ENCODE results near the gene SYNPO2. TPM values are rescaled to one million over a fixed set of nuclear protein-coding genes. Genes with fewer than 3 reads are reported as not detected.
"Not testable (repeated sequence)": the region's sequence is repeated elsewhere in the genome, so short reads cannot be mapped to it uniquely, and the experiment has no call there.

SYNPO2 gene
- polyA plus RNA-seq, 1 donor (not counting 4 experiments of a cell fraction or from before 2014, with no cell fraction given) = 0.34 TPM

- no peak for FAIRE-seq
- H3K27ac ChIP-seq (ENCODE audit: control insufficient read depth, insufficient read depth, low read length) = no peak overlapping the region
- no peak for TF ChIP-seq CTCF (optimal IDR thresholded peaks at IDR 0.05 in 1 of 3, IDR thresholded peaks at IDR 0.05 in 1 of 3, conservative IDR thresholded peaks at IDR 0.05 in 1 of 3; ENCODE audit: extremely low read depth in 1 of 3, insufficient read depth in 2 of 3, low read length in 3 of 3)
- TF ChIP-seq EZH2 (IDR thresholded peaks at IDR 0.05; ENCODE audit: low read length) = no peak
Observed at GRCh38 chr4:118975449-118976192, 87.0 kb downstream of the SYNPO2 start.

GRCh38 chr4:118976193-118976560 is 87.5 kb downstream of the SYNPO2 start:
- H3K9me1 ChIP-seq (ENCODE audit: control insufficient read depth, extremely low read depth, insufficient read depth, low read length); H3K4me3 ChIP-seq (ENCODE audit: control insufficient read depth in 2 of 3, extremely low read depth in 1 of 3, insufficient read depth in 2 of 3, low read depth in 1 of 3, low read length in 3 of 3); H3K4me1 ChIP-seq (ENCODE audit: control insufficient read depth, extremely low read depth, insufficient read depth, low read length); H3K79me2 ChIP-seq (ENCODE audit: control insufficient read depth, insufficient read depth, low read length); H3K27me3 ChIP-seq (ENCODE audit: control insufficient read depth, extremely low read depth, insufficient read depth, low read length); H3K9me3 ChIP-seq (ENCODE audit: control insufficient read depth, low read depth, low read length); FAIRE-seq; H3K4me2 ChIP-seq (ENCODE audit: control insufficient read depth, extremely low read depth, insufficient read depth, low read depth, low read length); H3K9ac ChIP-seq (ENCODE audit: control insufficient read depth, extremely low read depth, insufficient read depth, low read length); H4K20me1 ChIP-seq (ENCODE audit: control insufficient read depth, extremely low read depth, insufficient read depth, low read length); H2AFZ ChIP-seq (ENCODE audit: control insufficient read depth, low read length); H3K27ac ChIP-seq (ENCODE audit: control insufficient read depth, insufficient read depth, low read length); H3K36me3 ChIP-seq (ENCODE audit: control insufficient read depth in 2 of 2, extremely low read depth in 1 of 2, insufficient read depth in 2 of 2, low read length in 2 of 2); DNase-seq (ENCODE audit: low read depth, low spot score): not testable (repeated sequence)
- dilution Hi-C loops (cut with MboI; ENCODE audit: extremely low pct_ligation_motif_present, low sequenced_read_pairs) = loop anchor here (25.0 kb wide), 1 partner anchor 261 kb away; no protein-coding TSS in a partner anchor

More at GRCh38 chr4:118975449-118976192, 87.0 kb downstream of the SYNPO2 start:
- Histone ChIP-seq H4K20me1 (ENCODE audit: control insufficient read depth, extremely low read depth, insufficient read depth, low read length) (no peaks in the 10 kb centered on the region), H3K9me1 (ENCODE audit: control insufficient read depth, extremely low read depth, insufficient read depth, low read length) (no peaks in the 10 kb centered on the region), H3K4me1 (ENCODE audit: control insufficient read depth, extremely low read depth, insufficient read depth, low read length) (no peaks in the 10 kb centered on the region), H3K27me3 (ENCODE audit: control insufficient read depth, extremely low read depth, insufficient read depth, low read length) (no peaks in the 10 kb centered on the region), H3K9ac (ENCODE audit: control insufficient read depth, extremely low read depth, insufficient read depth, low read length) (no peak overlapping the region), H2AFZ (ENCODE audit: control insufficient read depth, low read length) (no peak overlapping the region), H3K4me2 (ENCODE audit: control insufficient read depth, extremely low read depth, insufficient read depth, low read depth, low read length) (no peak overlapping the region), H3K4me3 (ENCODE audit: control insufficient read depth in 2 of 3, extremely low read depth in 1 of 3, insufficient read depth in 2 of 3, low read depth in 1 of 3, low read length in 3 of 3) (no peak overlapping the region), H3K79me2 (ENCODE audit: control insufficient read depth, insufficient read depth, low read length) (no peaks in the 10 kb centered on the region), H3K9me3 (ENCODE audit: control insufficient read depth, low read depth, low read length) (no peaks in the 10 kb centered on the region), H3K36me3 (ENCODE audit: control insufficient read depth in 2 of 2, extremely low read depth in 1 of 2, insufficient read depth in 2 of 2, low read length in 2 of 2) (no peaks in the 10 kb centered on the region)
- dilution Hi-C loops (cut with MboI; ENCODE audit: extremely low pct_ligation_motif_present, low sequenced_read_pairs) = loop anchor here (25.0 kb wide), 1 partner anchor 262 kb away; no protein-coding TSS in a partner anchor
- DNase-seq (ENCODE audit: low read depth, low spot score) = no peak

GRCh38 chr4:118977100-118977499 is 88.4 kb downstream of the SYNPO2 start:
- dilution Hi-C loops (cut with MboI; ENCODE audit: extremely low pct_ligation_motif_present, low sequenced_read_pairs) = loop anchor here (25.0 kb wide), 1 partner anchor 260 kb away; no protein-coding TSS in a partner anchor
- not testable (repeated sequence) for H3K9me3 ChIP-seq (ENCODE audit: control insufficient read depth, low read depth, low read length); H3K4me2 ChIP-seq (ENCODE audit: control insufficient read depth, extremely low read depth, insufficient read depth, low read depth, low read length); H3K9ac ChIP-seq (ENCODE audit: control insufficient read depth, extremely low read depth, insufficient read depth, low read length); H2AFZ ChIP-seq (ENCODE audit: control insufficient read depth, low read length); H3K4me3 ChIP-seq (ENCODE audit: control insufficient read depth in 2 of 3, extremely low read depth in 1 of 3, insufficient read depth in 2 of 3, low read depth in 1 of 3, low read length in 3 of 3); H3K4me1 ChIP-seq (ENCODE audit: control insufficient read depth, extremely low read depth, insufficient read depth, low read length); H3K9me1 ChIP-seq (ENCODE audit: control insufficient read depth, extremely low read depth, insufficient read depth, low read length); H3K27me3 ChIP-seq (ENCODE audit: control insufficient read depth, extremely low read depth, insufficient read depth, low read length); H4K20me1 ChIP-seq (ENCODE audit: control insufficient read depth, extremely low read depth, insufficient read depth, low read length); H3K36me3 ChIP-seq (ENCODE audit: control insufficient read depth in 2 of 2, extremely low read depth in 1 of 2, insufficient read depth in 2 of 2, low read length in 2 of 2); DNase-seq (ENCODE audit: low read depth, low spot score); FAIRE-seq; H3K27ac ChIP-seq (ENCODE audit: control insufficient read depth, insufficient read depth, low read length); H3K79me2 ChIP-seq (ENCODE audit: control insufficient read depth, insufficient read depth, low read length)
